Stomach (tissue), 9 donors: Measurements from ENCODE around the gene NPAS3. TPM values are rescaled to one million over a fixed set of nuclear protein-coding genes. Genes with fewer than 3 reads are reported as not detected.

Experiments used
- DNase-seq, 2 donors: peaks; one replicate each; pipeline versions ENCODE4 v3.0.0 to v3.0.0-alpha.2; 2013 to 2019
- H3K27ac ChIP-seq, 5 donors: fragments of 200-600 bp in 4 of 5; sonication (generic) in 4 of 5; one replicate each; pipeline ENCODE4 v1.5.1; 2013 to 2019; ENCODE audit warnings: mild to moderate bottlenecking in 1 of 5, moderate library complexity in 1 of 5
- H3K27me3 ChIP-seq, 3 donors: fragments of 200-600 bp; sonication (generic); one replicate each; pipeline ENCODE4 v1.5.1; 2017 to 2019; ENCODE audit warnings: mixed run types in 1 of 3
- H3K36me3 ChIP-seq, 4 donors: fragments of 200-600 bp; sonication (generic); 1 replicate in 3 of 4; 2 replicates in 1 of 4; pipeline ENCODE4 v1.5.1; 2016 to 2019
- H3K4me1 ChIP-seq, 4 donors: fragments of 200-600 bp; sonication (generic); one replicate each; pipeline ENCODE4 v1.5.1; 2016 to 2019
- H3K4me3 ChIP-seq, 4 donors: fragments of 200-600 bp; sonication (generic) in 3 of 4; one replicate each; pipeline ENCODE4 v1.5.1; 2016 to 2019; ENCODE audit warnings: mild to moderate bottlenecking in 1 of 4
- H3K9me3 ChIP-seq, 4 donors: fragments of 200-600 bp; sonication (generic); one replicate each; pipeline ENCODE4 v1.5.1; 2016 to 2019
- CTCF ChIP-seq, 7 experiments: fragments of 450-650 bp in 4 of 7; fragments of 200-600 bp in 3 of 7; sonication (generic) in 3 of 7; IDR thresholded peaks; one replicate each; pipeline ENCODE4 v1.5.1; 2016 to 2019; ENCODE audit warnings: antibody characterized with exemption in 7 of 7, control low read depth in 2 of 7, mild to moderate bottlenecking in 1 of 7
- EP300 ChIP-seq: sonication (generic); formaldehyde crosslinking; IDR thresholded peaks from one replicate; pipeline ENCODE4 v1.6.1; 2017; ENCODE audit warnings: antibody characterized with exemption
- POLR2A ChIP-seq, 4 donors: fragments of 450-650 bp; IDR thresholded peaks; one replicate each; pipeline ENCODE4 v1.6.1; 2016; ENCODE audit warnings: antibody characterized with exemption in 4 of 4, control low read depth in 2 of 4, mild to moderate bottlenecking in 1 of 4, moderate library complexity in 1 of 4
- POLR2AphosphoS5 ChIP-seq, 3 donors: sonication (generic); formaldehyde crosslinking; IDR thresholded peaks; one replicate each; pipeline ENCODE4 v1.6.1; 2016; ENCODE audit warnings: antibody characterized with exemption in 3 of 3
- WGBS, 5 donors: extraction: QIAGEN DNeasy Blood & Tissue Kit in 3 of 5; methylation state at CpG; one replicate each; pipeline versions ENCODE4 v1.1.5 to v1.1.7; 2013 to 2018; 5-methylcytosine and 5-hydroxymethylcytosine counted together
- intact Hi-C: fragments of 100-400 bp; cut with DNase I; formaldehyde crosslinking; loops from one replicate; pipeline ENCODE4 v1.15.1; 2023; ENCODE audit warnings: low total_unique reads
- polyA plus RNA-seq, 3 donors: library from polyadenylated mRNA; stranded (reverse); fragments of 200-250 nt; gene quantifications; one replicate each; pipeline ENCODE4 v1.2.3, GENCODE V29; 2013
- total RNA-seq, 5 donors: library from RNA; depleted of rRNA; stranded (reverse); fragments of >200 nt; gene quantifications; one replicate each; pipeline versions ENCODE4 v1.1.0 to v1.2.3, GENCODE V29; 2014 to 2016
- donor health status: healthy with polysubstance abuse.
- donor health status: Bipolar disorder and iron deficiency.
- donor health status: healthy.

NPAS3 gene
- total and polyA plus RNA-seq, 8 donors: under 0.01 to 7.9 (median 0.76) TPM; not detected in 1

- no peak overlapping the region for H3K4me3 ChIP-seq
- H3K4me1 ChIP-seq: no peaks in the 10 kb centered on the region
- H3K9me3 ChIP-seq: no peaks in the 10 kb centered on the region
- 67 to 80% (median 74%) methylated on average over 4 of the region's 4 CpGs for WGBS, 5 donors
- H3K27me3 ChIP-seq: no peaks in the 10 kb centered on the region
- TF ChIP-seq POLR2AphosphoS5 (IDR thresholded peaks at IDR 0.05) (no peak), POLR2A (IDR thresholded peaks at IDR 0.05) (no peak), EP300 (no peak), CTCF (IDR thresholded peaks at IDR 0.05) (no peak)
- H3K27ac ChIP-seq: no peak overlapping the region
- intact Hi-C loops: no loop called here
- no peak for DNase-seq
- H3K36me3 ChIP-seq: no peaks in the 10 kb centered on the region
Observed at GRCh38 chr14:33273978-33274377, 335.3 kb downstream of the NPAS3 start.

- WGBS, 5 donors: 65 to 83% (median 70%) methylated on average over 4 of the region's 4 CpGs
- no peaks in the 10 kb centered on the region for H3K9me3 ChIP-seq
- TF ChIP-seq EP300 (no peak), CTCF (IDR thresholded peaks at IDR 0.05) (no peak), POLR2AphosphoS5 (IDR thresholded peaks at IDR 0.05) (no peak)
- intact Hi-C loops: no loop called here
- H3K4me3 ChIP-seq: no peak overlapping the region
- no peaks in the 10 kb centered on the region for H3K27me3 ChIP-seq
- H3K27ac ChIP-seq: no peak overlapping the region
- DNase-seq: no peak
- H3K36me3 ChIP-seq: no peaks in the 10 kb centered on the region
- no peaks in the 10 kb centered on the region for H3K4me1 ChIP-seq
Observed at GRCh38 chr14:33275879-33276278, 337.2 kb downstream of the NPAS3 start.

- Histone ChIP-seq H3K4me3 (no peak overlapping the region), H3K27ac (no peak overlapping the region), H3K4me1 (no peaks in the 10 kb centered on the region), H3K36me3 (no peaks in the 10 kb centered on the region), H3K27me3 (no peaks in the 10 kb centered on the region), H3K9me3 (no peaks in the 10 kb centered on the region)
- intact Hi-C loops: no loop called here
- 54 to 84% (median 55%) methylated on average over 3 of the region's 3 CpGs for WGBS, 5 donors
- no peak for TF ChIP-seq POLR2AphosphoS5 (IDR thresholded peaks at IDR 0.05)
- no peak for TF ChIP-seq CTCF (IDR thresholded peaks at IDR 0.05)
- TF ChIP-seq POLR2A (IDR thresholded peaks at IDR 0.05): no peak
- TF ChIP-seq EP300: no peak
- no peak for DNase-seq
Observed at GRCh38 chr14:33279865-33280264, 341.2 kb downstream of the NPAS3 start.

- intact Hi-C loops: no loop called here
- no peaks in the 10 kb centered on the region for H3K9me3 ChIP-seq
- DNase-seq: no peak
- no peaks in the 10 kb centered on the region for H3K4me1 ChIP-seq
- no peak for TF ChIP-seq POLR2AphosphoS5 (IDR thresholded peaks at IDR 0.05)
- H3K27ac ChIP-seq: no peak overlapping the region
- WGBS, 5 donors: 50 to 68% (median 65%) methylated on average over 3 of the region's 3 CpGs
- no peaks in the 10 kb centered on the region for H3K27me3 ChIP-seq
- no peak overlapping the region for H3K4me3 ChIP-seq
- H3K36me3 ChIP-seq: no peaks in the 10 kb centered on the region
Observed at GRCh38 chr14:33280646-33281045, 342.0 kb downstream of the NPAS3 start.

- Histone ChIP-seq H3K4me1 (no peaks in the 10 kb centered on the region), H3K4me3 (no peak overlapping the region), H3K36me3 (no peaks in the 10 kb centered on the region), H3K27ac (no peak overlapping the region), H3K9me3 (no peaks in the 10 kb centered on the region), H3K27me3 (no peaks in the 10 kb centered on the region)
- DNase-seq: peak in 1 of 2 donors; percentile 34
- TF ChIP-seq POLR2AphosphoS5 (IDR thresholded peaks at IDR 0.05) (no peak), CTCF (IDR thresholded peaks at IDR 0.05) (no peak), EP300 (no peak), POLR2A (IDR thresholded peaks at IDR 0.05) (no peak)
- intact Hi-C loops: no loop called here
- WGBS, 5 donors: 74 to 80% (median 79%) methylated on average over 11 of the region's 11 CpGs
Observed at GRCh38 chr14:33282331-33283230, 343.9 kb downstream of the NPAS3 start.
